ENCODE results near the gene LPCAT3. TPM values are rescaled to one million over a fixed set of nuclear protein-coding genes. Genes with fewer than 3 reads are reported as not detected.
"Not testable (repeated sequence)": the region's sequence is repeated elsewhere in the genome, so short reads cannot be mapped to it uniquely, and the experiment has no call there.

LPCAT3 gene
- total RNA-seq, 1 donor from 2014 or later, result 37.4 TPM

- intact Hi-C loops (cut with micrococcal nuclease), result no loop called here
Measured at GRCh38 chr12:7038591-7038990, 20.3 kb upstream of the LPCAT3 start.

GRCh38 chr12:7037411-7037810 is 19.1 kb upstream of the LPCAT3 start:
- intact Hi-C loops (cut with micrococcal nuclease), result not testable (repeated sequence)

- intact Hi-C loops (cut with micrococcal nuclease), result no loop called here
Measured at GRCh38 chr12:7035463-7035862, 17.2 kb upstream of the LPCAT3 start.

- intact Hi-C loops (cut with micrococcal nuclease), result no loop called here
Measured at GRCh38 chr12:7034464-7034863, 16.2 kb upstream of the LPCAT3 start.

GRCh38 chr12:7032990-7033389 is 14.7 kb upstream of the LPCAT3 start:
- intact Hi-C loops (cut with micrococcal nuclease), result no loop called here

- intact Hi-C loops (cut with micrococcal nuclease), result no loop called here
Measured at GRCh38 chr12:7031306-7031705, 13.0 kb upstream of the LPCAT3 start.

GRCh38 chr12:7026854-7027253 is 8.6 kb upstream of the LPCAT3 start:
- intact Hi-C loops (cut with micrococcal nuclease), result no loop called here

- intact Hi-C loops (cut with micrococcal nuclease), result no loop called here
Measured at GRCh38 chr12:7023114-7023513, 4.8 kb upstream of the LPCAT3 start.

- intact Hi-C loops (cut with micrococcal nuclease), result no loop called here
Measured at GRCh38 chr12:7021956-7022355, 3.7 kb upstream of the LPCAT3 start.

GRCh38 chr12:7019043-7019569 is 830 bp upstream of the LPCAT3 start:
- intact Hi-C loops (cut with micrococcal nuclease), result loop anchor here (1.0 to 2.0 kb wide), 5 partner anchors 24 to 1064 kb away; partner anchors contain the start of genes NCAPD2 and NECAP1

- intact Hi-C loops (cut with micrococcal nuclease), result loop anchor here (1.0 to 2.0 kb wide), 18 partner anchors 25 to 1065 kb away; partner anchors contain the start of genes C12orf57, C1R, CDCA3 and CLSTN3
Measured at GRCh38 chr12:7017870-7018349, 366 bp downstream of the LPCAT3 start.

- intact Hi-C loops (cut with micrococcal nuclease), result no loop called here
Measured at GRCh38 chr12:7016958-7017571, 1.2 kb downstream of the LPCAT3 start.

GRCh38 chr12:7015555-7016370 is 2.5 kb downstream of the LPCAT3 start:
- intact Hi-C loops (cut with micrococcal nuclease), result no loop called here

- intact Hi-C loops (cut with micrococcal nuclease), result no loop called here
Measured at GRCh38 chr12:7013101-7013500, 5.2 kb downstream of the LPCAT3 start.

GRCh38 chr12:7012024-7012607 is 6.2 kb downstream of the LPCAT3 start:
- intact Hi-C loops (cut with micrococcal nuclease), result no loop called here

- intact Hi-C loops (cut with micrococcal nuclease), result not testable (repeated sequence)
Measured at GRCh38 chr12:7011398-7011797, 6.9 kb downstream of the LPCAT3 start.

GRCh38 chr12:7009512-7009911 is 8.8 kb downstream of the LPCAT3 start:
- intact Hi-C loops (cut with micrococcal nuclease), result no loop called here

GRCh38 chr12:7008864-7009263 is 9.4 kb downstream of the LPCAT3 start:
- intact Hi-C loops (cut with micrococcal nuclease), result no loop called here

GRCh38 chr12:7006639-7007038 is 11.6 kb downstream of the LPCAT3 start:
- intact Hi-C loops (cut with micrococcal nuclease), result no loop called here

GRCh38 chr12:7005311-7005710 is 13.0 kb downstream of the LPCAT3 start:
- intact Hi-C loops (cut with micrococcal nuclease), result no loop called here

- intact Hi-C loops (cut with micrococcal nuclease), result no loop called here
Measured at GRCh38 chr12:7004840-7005239, 13.4 kb downstream of the LPCAT3 start.

- intact Hi-C loops (cut with micrococcal nuclease), result no loop called here
Measured at GRCh38 chr12:7004287-7004803, 13.9 kb downstream of the LPCAT3 start.
